Peyer's patch (tissue), 4 donors: Measurements from ENCODE around the gene GNAS. TPM values are rescaled to one million over a fixed set of nuclear protein-coding genes. Genes with fewer than 3 reads are reported as not detected.

Source experiments
- DNase-seq, 3 donors: peaks; one replicate each; pipeline ENCODE4 v3.0.0-alpha.2; 2017 to 2019
- H3K27ac ChIP-seq, 4 donors: fragments of 200-600 bp; sonication (generic); one replicate each; pipeline ENCODE4 v1.5.1; 2016 to 2019
- H3K27me3 ChIP-seq, 2 donors: fragments of 200-600 bp; sonication (generic); one replicate each; pipeline ENCODE4 v1.5.1; 2019
- H3K36me3 ChIP-seq, 3 donors: fragments of 200-600 bp; sonication (generic); one replicate each; pipeline ENCODE4 v1.5.1; 2016 to 2019
- H3K4me1 ChIP-seq, 4 donors: fragments of 200-600 bp; sonication (generic); one replicate each; pipeline ENCODE4 v1.5.1; 2016 to 2019
- H3K4me3 ChIP-seq, 4 donors: fragments of 200-600 bp; sonication (generic); 1 replicate in 3 of 4; 2 replicates in 1 of 4; pipeline ENCODE4 v1.5.1; 2016 to 2019; ENCODE audit warnings: mild to moderate bottlenecking in 1 of 4
- H3K9me3 ChIP-seq, 4 donors: fragments of 200-600 bp; sonication (generic); one replicate each; pipeline ENCODE4 v1.5.1; 2016 to 2019; ENCODE audit warnings: mild to moderate bottlenecking in 1 of 4
- CTCF ChIP-seq, 6 experiments: fragments of 450-650 bp in 4 of 6; fragments of 200-600 bp in 2 of 6; sonication (generic) in 1 of 6; IDR thresholded peaks; one replicate each; pipeline ENCODE4 v1.5.1; 2017 to 2019; ENCODE audit warnings: antibody characterized with exemption in 6 of 6, mild to moderate bottlenecking in 3 of 6, moderate library complexity in 1 of 6
- POLR2A ChIP-seq, 2 donors: fragments of 450-650 bp; IDR thresholded peaks; one replicate each; pipeline ENCODE4 v1.5.1; 2017; ENCODE audit warnings: antibody characterized with exemption in 2 of 2, mild to moderate bottlenecking in 2 of 2, moderate library complexity in 2 of 2
- small RNA-seq, 2 donors: library from RNA; depleted of rRNA; stranded (forward); fragments of <200 nt; gene quantifications; one replicate each; pipeline ENCODE3, GENCODE V24; 2016
- total RNA-seq, 4 donors: library from RNA; depleted of rRNA; stranded (reverse); fragments of >200 nt; gene quantifications; one replicate each; pipeline ENCODE4 v1.1.0, GENCODE V29; 2016

The GNAS gene
- total RNA-seq, 4 donors from 2014 or later = 382 to 889 (median 658) TPM

GRCh38 chr20:58956078-58956477 lies 103.6 kb downstream of the GNAS start:
- TF ChIP-seq CTCF (IDR thresholded peaks at IDR 0.05) (no peak), POLR2A (IDR thresholded peaks at IDR 0.05) (no peak)
- no peak for DNase-seq
- H3K36me3 ChIP-seq = no peaks in the 10 kb centered on the region

GRCh38 chr20:58959652-58960051 lies 107.1 kb downstream of the GNAS start:
- H3K36me3 ChIP-seq = no peaks in the 10 kb centered on the region
- no peak overlapping the region for H3K27ac ChIP-seq
- no peaks in the 10 kb centered on the region for H3K9me3 ChIP-seq
- DNase-seq = no peak
- H3K27me3 ChIP-seq = no peaks in the 10 kb centered on the region
- H3K4me3 ChIP-seq = no peak overlapping the region
- H3K4me1 ChIP-seq = no peaks in the 10 kb centered on the region
- no peak for TF ChIP-seq CTCF (IDR thresholded peaks at IDR 0.05)
- no peak for TF ChIP-seq POLR2A (IDR thresholded peaks at IDR 0.05)

More at GRCh38 chr20:58956078-58956477, 103.6 kb downstream of the GNAS start:
- H3K27ac ChIP-seq = no peak overlapping the region
- no peaks in the 10 kb centered on the region for H3K27me3 ChIP-seq
- H3K4me3 ChIP-seq = no peak overlapping the region
- H3K4me1 ChIP-seq = no peaks in the 10 kb centered on the region
- no peaks in the 10 kb centered on the region for H3K9me3 ChIP-seq

Small RNA genes within 50 kb of the gene (small RNA-seq; reads per million reads assigned to genes)
- gene MIR298 = 0 reads per million in 2 donors
- gene RF02127 = 0 reads per million in 2 donors
- gene RF02128 = 0 reads per million in 2 donors
- 0 reads per million in 2 donors for gene RF02130
- gene RF02131 = 0 reads per million in 2 donors

Other genes with a start within 250 kb of the GNAS start
- 100 to 1,000 TPM in 1 of 4 donors, 10 to 100 TPM in 3; 58.0 to 262 (median 84.0) TPM for gene STX16, start 201.4 kb upstream of the GNAS start, total RNA-seq
- 10 to 100 TPM; 36.3 to 80.4 (median 63.0) TPM for gene NPEPL1, start 159.9 kb upstream of the GNAS start, total RNA-seq
- 1 to 10 TPM in 1 of 4 donors, under 1 TPM in 1, not detected in 2; 0.67 to 1.3 TPM for gene GNAS-AS1, start 1.8 kb upstream of the GNAS start, total RNA-seq
- gene NELFCD, start 128.5 kb downstream of the GNAS start, total RNA-seq = 10 to 100 TPM; 39.6 to 98.2 (median 65.1) TPM
- gene CTSZ, start 154.5 kb downstream of the GNAS start, total RNA-seq = 100 to 1,000 TPM in 3 of 4 donors, 10 to 100 TPM in 1; 78.4 to 310 (median 274) TPM
- not detected for gene TUBB1, start 166.7 kb downstream of the GNAS start, total RNA-seq
- 10 to 100 TPM; 20.6 to 34.0 (median 26.8) TPM for gene ATP5F1E, start 179.6 kb downstream of the GNAS start, total RNA-seq
- gene PRELID3B, start 190.1 kb downstream of the GNAS start, total RNA-seq = 100 to 1,000 TPM in 2 of 4 donors, 10 to 100 TPM in 2; 44.6 to 148 (median 86.5) TPM